Measurements from ENCODE around the gene DOK7. TPM values are rescaled to one million over a fixed set of nuclear protein-coding genes. Genes with fewer than 3 reads are reported as not detected.

Gene DOK7
- total RNA-seq, 1 donor from 2014 or later = 4.8 TPM

DNA sequence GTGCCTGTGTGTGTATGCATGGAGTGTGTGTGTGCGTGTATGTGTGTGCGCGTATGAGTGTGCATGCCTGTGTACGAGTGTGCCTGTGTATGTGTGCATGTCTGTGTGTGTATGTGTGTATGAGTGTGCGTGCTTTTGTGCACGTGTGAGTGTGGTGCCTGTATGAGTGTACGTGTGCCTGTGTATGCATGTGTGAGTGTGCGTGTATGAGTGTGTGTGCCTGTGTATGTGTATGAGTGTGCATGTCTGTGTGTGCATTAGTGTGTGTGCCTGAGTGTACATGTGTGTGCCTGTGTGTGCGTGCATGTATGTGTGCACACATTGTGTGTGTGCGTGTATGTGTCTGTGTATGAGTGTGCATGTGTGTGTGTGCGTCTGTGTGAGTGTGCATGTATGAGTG is 5.7 kb downstream of the DOK7 start:
- TF ChIP-seq, protein P1, sequence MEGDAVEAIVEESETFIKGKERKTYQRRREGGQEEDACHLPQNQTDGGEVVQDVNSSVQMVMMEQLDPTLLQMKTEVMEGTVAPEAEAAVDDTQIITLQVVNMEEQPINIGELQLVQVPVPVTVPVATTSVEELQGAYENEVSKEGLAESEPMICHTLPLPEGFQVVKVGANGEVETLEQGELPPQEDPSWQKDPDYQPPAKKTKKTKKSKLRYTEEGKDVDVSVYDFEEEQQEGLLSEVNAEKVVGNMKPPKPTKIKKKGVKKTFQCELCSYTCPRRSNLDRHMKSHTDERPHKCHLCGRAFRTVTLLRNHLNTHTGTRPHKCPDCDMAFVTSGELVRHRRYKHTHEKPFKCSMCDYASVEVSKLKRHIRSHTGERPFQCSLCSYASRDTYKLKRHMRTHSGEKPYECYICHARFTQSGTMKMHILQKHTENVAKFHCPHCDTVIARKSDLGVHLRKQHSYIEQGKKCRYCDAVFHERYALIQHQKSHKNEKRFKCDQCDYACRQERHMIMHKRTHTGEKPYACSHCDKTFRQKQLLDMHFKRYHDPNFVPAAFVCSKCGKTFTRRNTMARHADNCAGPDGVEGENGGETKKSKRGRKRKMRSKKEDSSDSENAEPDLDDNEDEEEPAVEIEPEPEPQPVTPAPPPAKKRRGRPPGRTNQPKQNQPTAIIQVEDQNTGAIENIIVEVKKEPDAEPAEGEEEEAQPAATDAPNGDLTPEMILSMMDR (IDR thresholded peaks at IDR 0.05; ENCODE audit: unreplicated experiment) = no peak
- H3K4me3 Mint-ChIP-seq = no peak overlapping the region
- H3K27me3 Mint-ChIP-seq (ENCODE audit: low read depth) = peaks cover 19% of the 10 kb centered on the region
- no peaks in the 10 kb centered on the region for H3K9me3 Mint-ChIP-seq
- no peak overlapping the region for H3K27ac Mint-ChIP-seq
- H3K36me3 Mint-ChIP-seq = no peaks in the 10 kb centered on the region
- DNase-seq (ENCODE audit: low spot score in 2 of 2, unreplicated experiment in 2 of 2) = no peak
- H3K4me1 Mint-ChIP-seq = no peaks in the 10 kb centered on the region

DNA sequence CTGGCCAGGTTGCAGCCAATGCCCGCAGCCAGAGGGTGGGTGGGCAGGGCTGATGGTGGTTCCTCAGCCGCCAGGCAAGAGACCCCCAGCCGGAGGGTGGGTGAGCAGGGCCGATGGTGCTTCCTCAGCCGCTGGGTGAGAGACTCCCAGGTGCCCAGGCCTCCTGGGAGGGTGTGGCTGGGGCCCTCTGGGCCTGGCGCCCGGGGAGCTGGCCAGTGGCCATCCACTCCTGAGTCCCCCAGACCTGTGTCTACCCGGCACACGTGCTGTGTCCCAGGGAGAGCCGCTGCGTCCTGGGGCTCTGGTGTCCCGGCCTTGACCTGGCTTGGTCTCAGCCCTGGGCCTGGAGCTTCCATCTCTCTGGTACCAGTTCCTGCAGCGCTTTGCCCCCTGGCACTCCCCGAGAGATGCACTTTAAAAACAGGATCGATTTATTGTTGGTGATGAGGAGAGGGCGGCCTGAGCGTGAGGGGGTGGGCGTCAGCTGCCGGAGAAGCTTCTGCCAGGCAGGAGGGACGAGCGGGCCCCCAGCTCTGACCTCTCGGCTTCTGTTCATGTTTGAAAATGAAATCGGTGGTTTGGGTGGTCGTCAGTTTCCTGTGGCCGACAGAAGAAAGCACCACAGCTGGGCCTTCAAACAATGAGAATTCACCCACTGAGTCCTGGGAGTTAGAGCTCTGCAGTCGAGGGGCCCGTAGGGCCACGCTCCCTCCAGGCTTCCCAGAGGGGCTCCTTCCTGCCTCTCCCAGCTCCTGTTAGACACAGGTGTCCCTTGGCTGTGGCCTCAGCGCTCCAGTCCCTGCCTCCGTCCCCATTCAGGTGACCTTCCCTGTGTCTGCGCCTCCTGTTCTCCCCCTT is 6.5 kb downstream of the DOK7 start:
- peaks cover 13% of the 10 kb centered on the region for H3K27me3 Mint-ChIP-seq (ENCODE audit: low read depth)
- no peak for DNase-seq (ENCODE audit: low spot score in 2 of 2, unreplicated experiment in 2 of 2)

DNA sequence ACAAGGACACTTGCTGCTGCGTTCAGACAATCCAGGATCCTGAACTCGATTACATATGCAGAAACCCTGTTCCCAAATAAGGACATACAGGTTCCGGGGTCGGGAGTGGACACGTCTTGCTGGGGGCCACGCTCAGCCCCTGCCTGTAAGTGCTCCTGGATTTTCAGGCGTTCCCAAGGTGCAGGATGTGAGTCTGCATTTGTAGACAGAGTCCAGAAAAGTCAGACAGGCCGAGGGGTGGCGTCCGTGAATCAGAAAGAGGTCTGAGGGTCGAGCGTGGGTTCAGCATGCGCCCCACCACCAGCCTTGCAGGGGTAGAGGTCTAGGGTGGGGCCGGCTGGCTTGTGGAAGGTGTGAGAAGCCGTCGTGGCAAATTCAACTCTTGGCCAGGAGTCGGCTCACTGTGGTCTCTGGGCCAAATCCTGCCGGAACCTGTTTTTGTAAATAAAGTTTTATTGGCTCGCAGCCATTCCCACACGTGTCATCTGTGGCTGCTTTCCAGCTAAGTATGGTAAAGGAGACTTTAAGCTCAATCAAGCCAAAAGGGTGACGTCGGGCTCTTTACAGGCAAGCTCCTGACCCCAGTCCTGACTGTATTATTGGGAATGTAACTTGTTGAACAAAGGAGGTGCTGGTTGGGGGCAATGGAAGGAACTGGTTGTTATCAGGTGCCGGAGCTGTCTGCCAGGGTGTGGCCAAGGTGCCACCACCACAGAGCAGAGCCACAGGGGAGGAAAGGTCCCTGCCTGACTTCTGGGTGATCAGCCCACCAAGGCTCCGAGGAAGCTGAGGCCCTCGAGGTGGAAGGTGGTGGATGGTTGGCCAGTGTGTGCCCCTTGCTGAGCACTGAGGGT is 7.4 kb downstream of the DOK7 start:
- Mint-ChIP-seq H3K4me1 (no peaks in the 10 kb centered on the region), H3K9me3 (no peaks in the 10 kb centered on the region), H3K4me3 (no peak overlapping the region), H3K27me3 (ENCODE audit: low read depth) (peaks cover 7% of the 10 kb centered on the region), H3K36me3 (no peaks in the 10 kb centered on the region), H3K27ac (no peak overlapping the region)
- DNase-seq (ENCODE audit: low spot score in 2 of 2, unreplicated experiment in 2 of 2) = no peak
- TF ChIP-seq, protein P1 (IDR thresholded peaks at IDR 0.05; ENCODE audit: unreplicated experiment) = no peak

More for the DNA sequence above, 6.5 kb downstream of the DOK7 start:
- TF ChIP-seq, protein P1 (IDR thresholded peaks at IDR 0.05; ENCODE audit: unreplicated experiment) = no peak
- Mint-ChIP-seq H3K4me1 (no peaks in the 10 kb centered on the region), H3K27ac (no peak overlapping the region), H3K36me3 (no peaks in the 10 kb centered on the region), H3K9me3 (no peaks in the 10 kb centered on the region), H3K4me3 (no peak overlapping the region)

DNA sequence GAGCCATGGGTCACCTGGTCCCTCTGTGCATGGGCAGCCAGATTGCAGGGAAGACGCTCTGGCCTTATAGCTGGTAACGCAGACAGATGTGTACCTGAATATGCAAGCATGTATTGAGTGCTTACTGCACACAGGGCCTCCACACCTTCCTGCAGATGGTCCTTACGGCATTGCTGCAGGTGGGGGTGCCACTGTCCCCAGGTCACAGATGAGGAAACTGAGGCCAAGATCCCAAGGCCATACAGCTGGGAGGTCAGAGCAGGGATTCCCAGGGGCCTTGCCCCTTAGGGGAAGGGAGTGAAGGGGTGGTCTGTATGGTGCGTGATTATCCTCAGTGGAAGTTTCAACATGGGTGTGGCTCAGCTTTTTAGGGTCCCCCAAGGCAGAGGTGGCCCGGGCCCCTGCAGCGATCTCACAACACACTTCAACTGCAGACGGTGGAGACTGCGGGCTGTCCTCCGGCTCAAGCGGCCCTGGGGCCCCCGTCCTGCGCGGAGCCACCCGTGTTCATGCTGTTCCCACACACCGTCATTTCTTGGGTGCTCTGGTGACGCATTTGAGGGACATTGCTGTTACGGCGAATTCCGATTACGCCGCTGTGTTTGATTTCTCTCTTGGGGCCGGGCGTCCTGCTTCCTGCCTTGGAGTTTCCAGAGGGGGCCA is 8.1 kb downstream of the DOK7 start:
- H3K36me3 Mint-ChIP-seq = no peaks in the 10 kb centered on the region
- DNase-seq (ENCODE audit: low spot score in 2 of 2, unreplicated experiment in 2 of 2) = no peak
- no peak overlapping the region for H3K27ac Mint-ChIP-seq
- no peak overlapping the region for H3K4me3 Mint-ChIP-seq
- no peaks in the 10 kb centered on the region for H3K9me3 Mint-ChIP-seq
- TF ChIP-seq, protein P1 (IDR thresholded peaks at IDR 0.05; ENCODE audit: unreplicated experiment) = no peak
- peaks cover 8% of the 10 kb centered on the region for H3K27me3 Mint-ChIP-seq (ENCODE audit: low read depth)
- H3K4me1 Mint-ChIP-seq = no peaks in the 10 kb centered on the region

DNA sequence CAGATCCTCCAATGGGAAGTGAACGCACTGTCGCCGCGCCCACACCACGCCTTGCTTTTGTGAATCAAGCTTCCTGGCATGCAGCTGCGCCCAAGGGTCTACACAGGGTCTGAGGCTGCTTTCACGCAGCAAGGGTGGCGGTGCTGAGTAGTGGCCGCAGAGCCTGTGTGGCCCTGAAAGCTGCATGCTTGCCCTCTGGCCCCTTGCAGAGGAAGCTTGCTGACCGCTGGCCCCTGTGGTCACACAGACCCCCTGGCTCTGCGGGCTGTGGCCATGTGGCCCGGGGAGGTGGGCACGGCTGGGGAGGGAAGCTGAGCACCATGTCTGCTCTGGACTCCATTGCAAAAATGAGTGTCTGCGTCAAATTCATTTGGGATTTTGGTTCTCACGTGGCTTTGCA is 8.8 kb downstream of the DOK7 start:
- Mint-ChIP-seq H3K27me3 (ENCODE audit: low read depth) (peaks cover 13% of the 10 kb centered on the region), H3K4me3 (no peak overlapping the region), H3K36me3 (no peaks in the 10 kb centered on the region), H3K9me3 (no peaks in the 10 kb centered on the region), H3K4me1 (no peaks in the 10 kb centered on the region), H3K27ac (no peak overlapping the region)
- TF ChIP-seq, protein P1 (IDR thresholded peaks at IDR 0.05; ENCODE audit: unreplicated experiment) = no peak
- DNase-seq (ENCODE audit: low spot score in 2 of 2, unreplicated experiment in 2 of 2) = no peak

All from mesothelial cell of epicardium (in vitro differentiated cells).